ENCODE measurements around the gene CFAP161.

- TF ChIP-seq, protein P1, sequence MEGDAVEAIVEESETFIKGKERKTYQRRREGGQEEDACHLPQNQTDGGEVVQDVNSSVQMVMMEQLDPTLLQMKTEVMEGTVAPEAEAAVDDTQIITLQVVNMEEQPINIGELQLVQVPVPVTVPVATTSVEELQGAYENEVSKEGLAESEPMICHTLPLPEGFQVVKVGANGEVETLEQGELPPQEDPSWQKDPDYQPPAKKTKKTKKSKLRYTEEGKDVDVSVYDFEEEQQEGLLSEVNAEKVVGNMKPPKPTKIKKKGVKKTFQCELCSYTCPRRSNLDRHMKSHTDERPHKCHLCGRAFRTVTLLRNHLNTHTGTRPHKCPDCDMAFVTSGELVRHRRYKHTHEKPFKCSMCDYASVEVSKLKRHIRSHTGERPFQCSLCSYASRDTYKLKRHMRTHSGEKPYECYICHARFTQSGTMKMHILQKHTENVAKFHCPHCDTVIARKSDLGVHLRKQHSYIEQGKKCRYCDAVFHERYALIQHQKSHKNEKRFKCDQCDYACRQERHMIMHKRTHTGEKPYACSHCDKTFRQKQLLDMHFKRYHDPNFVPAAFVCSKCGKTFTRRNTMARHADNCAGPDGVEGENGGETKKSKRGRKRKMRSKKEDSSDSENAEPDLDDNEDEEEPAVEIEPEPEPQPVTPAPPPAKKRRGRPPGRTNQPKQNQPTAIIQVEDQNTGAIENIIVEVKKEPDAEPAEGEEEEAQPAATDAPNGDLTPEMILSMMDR (IDR thresholded peaks at IDR 0.05) = no peak
- TF ChIP-seq POLR2A (IDR thresholded peaks at IDR 0.05) = no peak
- TF ChIP-seq POLR2AphosphoS5 (IDR thresholded peaks at IDR 0.05) = no peak
Observed at GRCh38 chr15:81176291-81176893, 42.3 kb downstream of the CFAP161 start.
